Omental fat pad (tissue), 4 donors: ENCODE data around the gene GLIS1. TPM values are rescaled to one million over a fixed set of nuclear protein-coding genes. Genes with fewer than 3 reads are reported as not detected.

Experiments
- ATAC-seq: fragments of 150-250 bp; one replicate; pipeline ENCODE4 v1.9.1; 2016; ENCODE audit warnings: mild to moderate bottlenecking, moderate library complexity; ENCODE audit not compliant: low FRiP score
- DNase-seq: peaks from one replicate; pipeline ENCODE4 v3.0.0-alpha.2; 2019; ENCODE audit warnings: low spot score
- CTCF ChIP-seq, 3 donors: fragments of 450-650 bp; IDR thresholded peaks; one replicate each; pipeline ENCODE4 v1.5.1; 2016 to 2017; ENCODE audit warnings: antibody characterized with exemption in 3 of 3, mild to moderate bottlenecking in 3 of 3, moderate library complexity in 2 of 3
- total RNA-seq, 4 donors: library from RNA; depleted of rRNA; stranded (reverse); fragments of >200 nt; gene quantifications; one replicate each; pipeline ENCODE4 v1.1.0, GENCODE V29; 2016

GLIS1 gene
- total RNA-seq, 4 donors from 2014 or later, result 0.19 to 1.4 (median 0.75) TPM

GRCh38 chr1:53501065-53502005 lies 237.6 kb downstream of the GLIS1 start:
- no peak for DNase-seq

DNA sequence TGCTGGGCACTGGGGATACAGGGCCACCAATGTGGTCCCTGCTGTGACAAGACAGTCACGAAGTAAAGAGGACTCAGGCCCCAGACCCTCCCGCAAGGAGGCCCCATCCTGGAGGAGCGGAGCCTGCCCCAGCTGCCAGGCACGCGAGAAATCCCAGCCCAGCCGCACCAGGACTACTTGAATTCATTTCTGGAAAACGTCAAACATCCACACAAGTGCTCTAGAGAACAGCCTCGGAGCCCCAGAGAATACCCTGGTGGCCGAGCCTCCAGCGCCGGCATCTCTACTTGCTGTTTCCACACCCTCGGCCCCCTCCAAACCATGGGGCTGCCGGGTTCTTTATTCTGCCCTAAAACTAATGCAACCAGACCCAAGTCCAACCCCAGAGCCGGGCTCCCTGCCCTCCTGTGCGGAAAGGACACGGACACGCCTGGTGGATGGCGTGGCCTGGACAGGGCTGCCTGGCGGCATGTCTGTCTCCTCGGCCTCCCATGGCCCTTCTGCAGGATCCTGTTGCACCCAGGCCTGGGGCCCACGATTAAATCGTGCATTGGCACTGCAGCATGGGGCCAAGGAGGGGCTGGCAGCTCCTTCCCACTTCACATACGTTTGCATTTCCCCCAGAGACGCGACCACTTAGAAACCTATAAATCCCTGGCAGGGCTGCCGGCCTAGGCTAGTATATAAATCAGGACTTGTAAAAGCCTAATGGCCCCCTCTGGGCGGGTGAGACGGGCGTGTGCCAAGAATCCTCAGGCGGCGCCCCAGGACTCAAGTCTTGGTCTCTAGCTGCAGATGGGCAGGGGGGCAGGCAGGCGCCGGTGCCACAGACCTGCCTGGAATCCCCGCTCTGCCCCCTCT lies 238.5 kb downstream of the GLIS1 start:
- TF ChIP-seq CTCF (IDR thresholded peaks at IDR 0.05), result no peak
- no peak for DNase-seq
- no peak for ATAC-seq

More at GRCh38 chr1:53501065-53502005, 237.6 kb downstream of the GLIS1 start:
- ATAC-seq, result no peak
- TF ChIP-seq CTCF (IDR thresholded peaks at IDR 0.05), result no peak

- DNase-seq (no peak), ATAC-seq (no peak)
- TF ChIP-seq CTCF (IDR thresholded peaks at IDR 0.05), result no peak
These were observed 239.4 kb downstream of the GLIS1 start for GRCh38 chr1:53499257-53500203.

DNA sequence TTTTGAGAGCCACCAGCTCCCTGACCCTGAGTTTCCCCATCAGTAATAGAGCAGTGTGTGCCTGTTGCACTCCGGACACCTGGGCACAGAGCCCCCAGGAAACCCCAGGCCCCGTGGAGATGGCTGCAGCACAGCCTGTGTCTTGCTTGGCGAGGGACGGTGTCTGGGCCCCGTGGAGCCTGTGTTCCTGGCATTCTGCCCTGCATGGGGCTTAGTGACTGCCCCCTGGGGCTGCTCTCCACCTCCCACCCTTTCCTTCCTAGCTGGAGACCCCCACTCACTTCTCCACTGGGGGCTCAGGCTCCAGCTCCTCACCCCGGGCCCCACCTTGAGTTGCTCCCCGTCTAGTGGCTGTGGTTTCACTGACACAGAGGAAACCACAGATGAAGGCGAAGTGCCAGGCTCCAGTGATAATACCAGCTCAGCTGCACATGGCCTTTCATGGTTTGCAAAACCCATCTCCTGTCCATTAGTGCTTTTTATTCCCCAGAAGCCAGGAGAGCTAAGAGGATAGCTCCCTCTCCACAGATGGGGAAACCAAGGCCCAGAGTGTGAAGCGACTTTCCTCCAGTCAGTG lies 240.3 kb downstream of the GLIS1 start:
- ATAC-seq, result no peak
- no peak for TF ChIP-seq CTCF (IDR thresholded peaks at IDR 0.05)
- no peak for DNase-seq

- ATAC-seq, result no peak
- no peak for DNase-seq
- TF ChIP-seq CTCF (IDR thresholded peaks at IDR 0.05), result no peak
These were observed 243.2 kb downstream of the GLIS1 start for GRCh38 chr1:53495633-53496345.
